Stomach smooth muscle (tissue), 2 donors: ENCODE results near the gene PDCD1LG2.

Experiments used
- H3K27ac ChIP-seq: one replicate; pipeline ENCODE4 v1.7.0; 2013; ENCODE audit warnings: mild to moderate bottlenecking, low read length, inconsistent platforms
- H3K27me3 ChIP-seq, 2 donors: one replicate each; pipeline ENCODE4 v1.7.0; 2013; ENCODE audit warnings: low read length in 2 of 2; ENCODE audit not compliant: insufficient read depth in 2 of 2, control insufficient read depth in 1 of 2
- H3K36me3 ChIP-seq, 2 donors: one replicate each; pipeline ENCODE4 v1.7.0; 2013; ENCODE audit warnings: low read length in 2 of 2; ENCODE audit not compliant: control insufficient read depth in 2 of 2, insufficient read depth in 2 of 2
- H3K4me1 ChIP-seq: one replicate; pipeline ENCODE4 v1.7.0; 2013; ENCODE audit warnings: low read length; ENCODE audit not compliant: control insufficient read depth, insufficient read depth
- H3K4me3 ChIP-seq, 2 donors: one replicate each; pipeline ENCODE4 v1.7.0; 2013; ENCODE audit warnings: low read length in 2 of 2
- H3K9ac ChIP-seq, 2 donors: one replicate each; pipeline ENCODE4 v1.7.0; 2013; ENCODE audit warnings: low read length in 2 of 2, mild to moderate bottlenecking in 1 of 2
- H3K9me3 ChIP-seq, 2 donors: one replicate each; pipeline ENCODE4 v1.7.0; 2013; ENCODE audit warnings: low read length in 2 of 2; ENCODE audit not compliant: control insufficient read depth in 2 of 2
- donor health status: healthy.
- donor health status: Pancreatic carcinoma.

The PDCD1LG2 gene

GRCh38 chr9:5557606-5558587, 47.6 kb downstream of the PDCD1LG2 start:
- Histone ChIP-seq H3K9me3 (no peaks in the 10 kb centered on the region), H3K4me3 (peak overlapping the region in 1 of 2 donors; percentile 15), H3K27me3 (no peaks in the 10 kb centered on the region), H3K4me1 (peaks cover 4% of the 10 kb centered on the region), H3K36me3 (no peaks in the 10 kb centered on the region), H3K9ac (no peak overlapping the region), H3K27ac (peak overlapping the region; percentile 31)

GRCh38 chr9:5559659-5560058, 49.3 kb downstream of the PDCD1LG2 start:
- Histone ChIP-seq H3K4me3 (no peak overlapping the region), H3K4me1 (peaks cover 4% of the 10 kb centered on the region), H3K27me3 (no peaks in the 10 kb centered on the region), H3K9ac (no peak overlapping the region), H3K9me3 (no peaks in the 10 kb centered on the region), H3K27ac (no peak overlapping the region), H3K36me3 (no peaks in the 10 kb centered on the region)

GRCh38 chr9:5560443-5561100, 50.2 kb downstream of the PDCD1LG2 start:
- Histone ChIP-seq H3K27ac (no peak overlapping the region), H3K36me3 (no peaks in the 10 kb centered on the region), H3K4me3 (no peak overlapping the region), H3K4me1 (peaks cover 4% of the 10 kb centered on the region), H3K9ac (no peak overlapping the region), H3K27me3 (no peaks in the 10 kb centered on the region), H3K9me3 (no peaks in the 10 kb centered on the region)

- Histone ChIP-seq H3K36me3 (no peaks in the 10 kb centered on the region), H3K27me3 (no peaks in the 10 kb centered on the region), H3K4me3 (no peak overlapping the region), H3K4me1 (peaks cover 4% of the 10 kb centered on the region), H3K9me3 (no peaks in the 10 kb centered on the region), H3K27ac (no peak overlapping the region), H3K9ac (no peak overlapping the region)
Observed at GRCh38 chr9:5561828-5562488, 51.6 kb downstream of the PDCD1LG2 start.

- Histone ChIP-seq H3K27ac (no peak overlapping the region), H3K9me3 (no peaks in the 10 kb centered on the region), H3K9ac (no peak overlapping the region), H3K4me3 (no peak overlapping the region), H3K36me3 (no peaks in the 10 kb centered on the region), H3K27me3 (no peaks in the 10 kb centered on the region), H3K4me1 (no peaks in the 10 kb centered on the region)
Observed at GRCh38 chr9:5562806-5563416, 52.6 kb downstream of the PDCD1LG2 start.

GRCh38 chr9:5563417-5563815, 53.1 kb downstream of the PDCD1LG2 start:
- no peak overlapping the region for H3K4me3 ChIP-seq
- H3K27ac ChIP-seq: no peak overlapping the region
- no peaks in the 10 kb centered on the region for H3K27me3 ChIP-seq
- H3K4me1 ChIP-seq: no peaks in the 10 kb centered on the region
- H3K36me3 ChIP-seq: no peaks in the 10 kb centered on the region
- no peak overlapping the region for H3K9ac ChIP-seq
- H3K9me3 ChIP-seq: no peaks in the 10 kb centered on the region

- Histone ChIP-seq H3K4me3 (no peak overlapping the region), H3K4me1 (no peaks in the 10 kb centered on the region), H3K9ac (no peak overlapping the region), H3K9me3 (no peaks in the 10 kb centered on the region), H3K27ac (no peak overlapping the region), H3K36me3 (no peaks in the 10 kb centered on the region), H3K27me3 (no peaks in the 10 kb centered on the region)
Observed at GRCh38 chr9:5563886-5564285, 53.6 kb downstream of the PDCD1LG2 start.

- Histone ChIP-seq H3K27ac (no peak overlapping the region), H3K9me3 (no peaks in the 10 kb centered on the region), H3K36me3 (no peaks in the 10 kb centered on the region), H3K9ac (no peak overlapping the region), H3K4me3 (no peak overlapping the region), H3K4me1 (no peaks in the 10 kb centered on the region), H3K27me3 (no peaks in the 10 kb centered on the region)
Observed at GRCh38 chr9:5566054-5566618, 55.8 kb downstream of the PDCD1LG2 start.

- H3K9me3 ChIP-seq: no peaks in the 10 kb centered on the region
- no peaks in the 10 kb centered on the region for H3K27me3 ChIP-seq
- no peaks in the 10 kb centered on the region for H3K36me3 ChIP-seq
- no peak overlapping the region for H3K9ac ChIP-seq
- no peak overlapping the region for H3K27ac ChIP-seq
- H3K4me3 ChIP-seq: no peak overlapping the region
- H3K4me1 ChIP-seq: no peaks in the 10 kb centered on the region
Observed at GRCh38 chr9:5568868-5569267, 58.5 kb downstream of the PDCD1LG2 start.

- H3K4me3 ChIP-seq: no peak overlapping the region
- no peaks in the 10 kb centered on the region for H3K27me3 ChIP-seq
- H3K36me3 ChIP-seq: no peaks in the 10 kb centered on the region
- H3K9ac ChIP-seq: no peak overlapping the region
- H3K27ac ChIP-seq: no peak overlapping the region
- H3K4me1 ChIP-seq: no peaks in the 10 kb centered on the region
- no peaks in the 10 kb centered on the region for H3K9me3 ChIP-seq
Observed at GRCh38 chr9:5569409-5569808, 59.1 kb downstream of the PDCD1LG2 start.
